H9 (cell line): ENCODE data around the gene PIK3CD. TPM values are rescaled to one million over a fixed set of nuclear protein-coding genes. Genes with fewer than 3 reads are reported as not detected.

Experiments
- DNase-seq: peaks from one replicate; pipeline ENCODE4 v3.0.0-alpha.2; 2017
- H2AFZ ChIP-seq: one replicate; pipeline ENCODE4 v1.6.1; 2013; ENCODE audit warnings: mild to moderate bottlenecking, low read length, control low read depth, moderate library complexity
- H2AK5ac ChIP-seq: 2 replicates; pipeline ENCODE4 v1.6.1; 2013; ENCODE audit warnings: low read length, control low read depth, mixed read lengths; ENCODE audit not compliant: insufficient read length
- H2BK120ac ChIP-seq: one replicate; pipeline ENCODE4 v1.6.1; 2013; ENCODE audit warnings: low read depth, mild to moderate bottlenecking, low read length, control low read depth, inconsistent platforms; ENCODE audit not compliant: poor library complexity, severe bottlenecking
- H2BK12ac ChIP-seq: 2 replicates; pipeline ENCODE4 v1.6.1; 2013; ENCODE audit warnings: low read length, control low read depth, mixed read lengths, low read depth; ENCODE audit not compliant: insufficient read length
- H2BK15ac ChIP-seq: 2 replicates; pipeline ENCODE4 v1.6.1; 2013; ENCODE audit warnings: low read depth, low read length, control low read depth
- H2BK20ac ChIP-seq: one replicate; pipeline ENCODE4 v1.6.1; 2013; ENCODE audit warnings: low read depth, mild to moderate bottlenecking, low read length, control low read depth, inconsistent platforms; ENCODE audit not compliant: poor library complexity, severe bottlenecking
- H2BK5ac ChIP-seq: 2 replicates; pipeline ENCODE4 v1.6.1; 2013; ENCODE audit warnings: low read length, control low read depth, mixed read lengths; ENCODE audit not compliant: insufficient read length
- H3K14ac ChIP-seq: 2 replicates; pipeline ENCODE4 v1.6.1; 2013; ENCODE audit warnings: low read length, control low read depth; ENCODE audit not compliant: insufficient read depth
- H3K18ac ChIP-seq: 2 replicates; pipeline ENCODE4 v1.6.1; 2013; ENCODE audit warnings: low read depth, mild to moderate bottlenecking, mixed read lengths, low read length, control low read depth; ENCODE audit not compliant: insufficient read length
- H3K23ac ChIP-seq: 2 replicates; pipeline ENCODE4 v1.6.1; 2013; ENCODE audit warnings: low read length, control low read depth, mixed read lengths, low read depth; ENCODE audit not compliant: insufficient read length
- H3K23me2 ChIP-seq: 2 replicates; pipeline ENCODE4 v1.6.1; 2013; ENCODE audit warnings: low read depth, mild to moderate bottlenecking, mixed read lengths, low read length, control low read depth; ENCODE audit not compliant: insufficient read length, poor library complexity, severe bottlenecking
- H3K27ac ChIP-seq: 2 replicates; pipeline ENCODE4 v1.5.1; 2013; ENCODE audit warnings: low read length, control low read depth, mixed read lengths, low read depth; ENCODE audit not compliant: insufficient read length
- H3K27me3 ChIP-seq: 2 replicates; pipeline ENCODE4 v1.6.1; 2013; ENCODE audit warnings: low read length, control low read depth, inconsistent platforms; ENCODE audit not compliant: insufficient read depth
- H3K4ac ChIP-seq: 2 replicates; pipeline ENCODE4 v1.6.1; 2013; ENCODE audit warnings: low read depth, mild to moderate bottlenecking, control low read depth, inconsistent platforms, low read length, moderate library complexity
- H3K4me1 ChIP-seq: 2 replicates; pipeline ENCODE4 v1.6.1; 2013; ENCODE audit warnings: low read length, control low read depth, inconsistent platforms; ENCODE audit not compliant: insufficient read depth
- H3K4me2 ChIP-seq: 2 replicates; pipeline ENCODE4 v1.6.1; 2013; ENCODE audit warnings: low read length, control low read depth, mixed read lengths; ENCODE audit not compliant: insufficient read length, insufficient read depth
- H3K56ac ChIP-seq: 2 replicates; pipeline ENCODE4 v1.6.1; 2013; ENCODE audit warnings: low read depth, mild to moderate bottlenecking, mixed read lengths, low read length, control low read depth; ENCODE audit not compliant: insufficient read length
- H3K79me1 ChIP-seq: 2 replicates; pipeline ENCODE4 v1.6.1; 2013; ENCODE audit warnings: low read depth, mild to moderate bottlenecking, moderate library complexity, low read length, control low read depth, inconsistent platforms; ENCODE audit not compliant: insufficient read depth, poor library complexity, severe bottlenecking
- H3K79me2 ChIP-seq: 2 replicates; pipeline ENCODE4 v1.6.1; 2013; ENCODE audit warnings: low read length, control low read depth, inconsistent platforms; ENCODE audit not compliant: insufficient read depth
- H3K9ac ChIP-seq: 2 replicates; pipeline ENCODE4 v1.6.1; 2013; ENCODE audit warnings: low read length, control low read depth, mixed read lengths; ENCODE audit not compliant: insufficient read length; ENCODE audit errors: extremely low read depth
- H3K9me3 ChIP-seq: one replicate; pipeline ENCODE4 v1.6.1; 2013; ENCODE audit warnings: low read depth, low read length, inconsistent platforms; ENCODE audit not compliant: control insufficient read depth
- H3T11ph ChIP-seq: one replicate; pipeline ENCODE4 v1.6.1; 2013; ENCODE audit warnings: mild to moderate bottlenecking, low read length, control low read depth, inconsistent platforms
- H4K20me1 ChIP-seq: one replicate; pipeline ENCODE4 v1.6.1; 2013; ENCODE audit not compliant: control insufficient read depth, insufficient read length, insufficient read depth
- H4K5ac ChIP-seq: 2 replicates; pipeline ENCODE4 v1.6.1; 2013; ENCODE audit warnings: low read depth, mild to moderate bottlenecking, mixed read lengths, low read length, control low read depth; ENCODE audit not compliant: insufficient read length
- H4K8ac ChIP-seq: replicated peaks from 2 replicates; pipeline ENCODE4 v1.6.1; 2013; ENCODE audit warnings: low read length, control low read depth, mixed read lengths, low read depth; ENCODE audit not compliant: insufficient read length
- H4K91ac ChIP-seq: 2 replicates; pipeline ENCODE4 v1.6.1; 2013; ENCODE audit warnings: low read depth, mild to moderate bottlenecking, moderate library complexity, mixed read lengths, low read length, control low read depth; ENCODE audit not compliant: insufficient read length
- H3K27ac Mint-ChIP-seq, 3 experiments: 2 replicates in 2 of 3; 3 replicates in 1 of 3; pipeline ENCODE4 v1.8.0; 2020 to 2021; ENCODE audit warnings: mixed read lengths in 3 of 3, mild to moderate bottlenecking in 1 of 3, moderate library complexity in 1 of 3
- H3K27me3 Mint-ChIP-seq: 2 replicates; pipeline ENCODE4 v1.8.0; 2021; ENCODE audit warnings: low read depth, mild to moderate bottlenecking, moderate library complexity, mixed read lengths
- H3K36me3 Mint-ChIP-seq, 3 experiments: 2 replicates in 2 of 3; 3 replicates in 1 of 3; pipeline ENCODE4 v1.8.0; 2020 to 2021; ENCODE audit warnings: low read depth in 3 of 3, mixed read lengths in 3 of 3; ENCODE audit not compliant: insufficient read depth in 1 of 3
- H3K4me1 Mint-ChIP-seq, 2 experiments: 2 replicates each; pipeline ENCODE4 v1.8.0; 2020; ENCODE audit warnings: mixed read lengths in 2 of 2
- H3K4me3 Mint-ChIP-seq, 2 experiments: 2 replicates in 1 of 2; 3 replicates in 1 of 2; pipeline ENCODE4 v1.8.0; 2020 to 2021; ENCODE audit warnings: mild to moderate bottlenecking in 2 of 2, mixed read lengths in 2 of 2, moderate library complexity in 1 of 2
- H3K9me3 Mint-ChIP-seq, 2 experiments: 2 replicates in 1 of 2; 3 replicates in 1 of 2; pipeline ENCODE4 v1.8.0; 2020; ENCODE audit warnings: mild to moderate bottlenecking in 2 of 2, mixed read lengths in 2 of 2, moderate library complexity in 1 of 2
- CTCF ChIP-seq: fragments of 200-600 bp; sonication (generic); conservative IDR thresholded peaks from 3 replicates; pipeline ENCODE4 v1.8.0; 2021; ENCODE audit warnings: antibody characterized with exemption, mild to moderate bottlenecking
- WGBS: extraction: QIAGEN DNeasy Blood & Tissue Kit; methylation state at CpG from one replicate; pipeline ENCODE4 v1.1.7; 2013; ENCODE audit warnings: missing lambda C conversion rate, low lambda C conversion rate, mixed read lengths; ENCODE audit not compliant: insufficient read length; ENCODE audit errors: extremely low coverage; 5-methylcytosine and 5-hydroxymethylcytosine counted together
- total RNA-seq: library from RNA; stranded (reverse); gene quantifications from 2 replicates; pipeline ENCODE4 v1.2.1, GENCODE V29; 2021

PIK3CD gene
- total RNA-seq, 1 experiment from 2014 or later = 10.0 TPM

GRCh38 chr1:9753121-9753531 lies 101.6 kb downstream of the PIK3CD start:
- Histone ChIP-seq H2BK120ac (no peak overlapping the region), H3K4ac (no peak overlapping the region), H3K14ac (no peak overlapping the region), H2BK20ac (no peak overlapping the region), H3K23me2 (no peaks in the 10 kb centered on the region), H3K4me1 (no peaks in the 10 kb centered on the region), H2BK12ac (no peak overlapping the region), H3K9ac (no peak overlapping the region), H3K4me2 (no peak overlapping the region), H3K79me2 (no peaks in the 10 kb centered on the region; the same call in 1 of the 2 replicates), H3K18ac (no peak overlapping the region), H2AK5ac (no peak overlapping the region), H4K5ac (no peak overlapping the region), H4K20me1 (no peaks in the 10 kb centered on the region), H2BK15ac (no peak overlapping the region), H2BK5ac (no peak overlapping the region), H3T11ph (no peak overlapping the region), H4K91ac (no peak overlapping the region), H3K9me3 (no peaks in the 10 kb centered on the region), H3K27me3 (no peaks in the 10 kb centered on the region), H3K23ac (no peak overlapping the region), H3K56ac (no peak overlapping the region), H3K79me1 (no peaks in the 10 kb centered on the region), H4K8ac (no peak overlapping the region), H2AFZ (no peak overlapping the region), H3K27ac (no peak overlapping the region)
- no CpG with 5 or more reads among the region's 12 CpGs for WGBS
- H3K9me3 Mint-ChIP-seq = peaks cover 4 to 6% of the 10 kb centered on the region in 2 experiments; a peak in 2 of 5 replicates
- no peaks in the 10 kb centered on the region; the same call in 1 of the 2 replicates for H3K27me3 Mint-ChIP-seq
- DNase-seq = no peak
- peak overlapping the region; percentile 73 to 83 (median 78); a peak in 3 of 7 replicates for H3K27ac Mint-ChIP-seq
- TF ChIP-seq CTCF = no peak
- peaks cover 33 to 70% (median 69%) of the 10 kb centered on the region in 3 experiments; a peak in 6 of 7 replicates for H3K36me3 Mint-ChIP-seq
- peaks cover 11 to 19% of the 10 kb centered on the region in 2 experiments for H3K4me1 Mint-ChIP-seq
- H3K4me3 Mint-ChIP-seq = no peak overlapping the region
